GM19452 (cell line): Measurements from ENCODE around the gene CABLES1.

ENCODE experiments used
- ATAC-seq: cut with Tn5 transposase; IDR thresholded peaks from one replicate; pipeline ENCODE4 v1.9.1; 2021; ENCODE audit not compliant: unreplicated experiment

Gene CABLES1

DNA sequence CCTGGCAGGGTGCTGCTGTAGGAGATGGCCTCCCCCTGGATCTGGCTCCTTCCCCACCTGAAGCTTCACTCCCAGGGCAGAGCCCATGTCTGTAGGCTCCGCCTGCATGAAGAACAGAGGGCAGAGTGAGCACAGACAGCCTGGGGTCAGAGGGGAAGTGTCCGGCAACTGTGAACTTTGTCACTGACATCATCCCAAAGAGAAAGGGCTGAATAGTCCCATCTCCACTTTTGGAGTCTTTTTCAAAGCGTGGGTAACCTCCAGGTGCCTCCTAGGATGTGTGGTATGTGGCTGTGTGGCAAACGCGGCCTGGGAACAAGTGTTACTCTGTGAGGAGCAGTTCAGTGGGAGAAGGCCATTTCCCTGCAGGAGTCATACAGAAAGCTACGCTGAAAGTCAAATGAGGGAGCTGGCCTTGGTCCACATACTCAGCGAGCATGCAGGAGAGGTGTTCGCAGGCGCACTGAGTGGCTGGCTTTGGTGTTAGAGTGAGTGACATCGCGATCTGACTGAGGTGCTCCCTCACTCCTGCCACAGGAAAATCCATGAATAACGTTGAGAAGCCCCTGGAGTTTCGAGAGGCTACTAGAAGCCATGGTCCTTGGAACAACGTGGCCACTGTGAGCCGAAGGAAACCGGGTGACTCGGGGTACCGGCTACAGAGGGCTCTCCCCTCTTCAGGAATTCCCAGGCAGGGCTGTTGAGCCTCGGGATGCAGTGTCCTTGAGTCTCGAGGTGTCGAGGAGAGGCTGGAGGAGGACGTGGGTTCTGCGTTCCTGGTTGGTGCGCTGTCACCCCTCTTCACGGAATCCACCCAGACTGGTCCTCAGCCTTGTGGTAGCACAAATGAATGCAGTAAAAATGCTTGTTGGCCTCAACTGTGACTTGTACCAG, 54.7 kb downstream of the CABLES1 start:
- ATAC-seq: no peak

DNA sequence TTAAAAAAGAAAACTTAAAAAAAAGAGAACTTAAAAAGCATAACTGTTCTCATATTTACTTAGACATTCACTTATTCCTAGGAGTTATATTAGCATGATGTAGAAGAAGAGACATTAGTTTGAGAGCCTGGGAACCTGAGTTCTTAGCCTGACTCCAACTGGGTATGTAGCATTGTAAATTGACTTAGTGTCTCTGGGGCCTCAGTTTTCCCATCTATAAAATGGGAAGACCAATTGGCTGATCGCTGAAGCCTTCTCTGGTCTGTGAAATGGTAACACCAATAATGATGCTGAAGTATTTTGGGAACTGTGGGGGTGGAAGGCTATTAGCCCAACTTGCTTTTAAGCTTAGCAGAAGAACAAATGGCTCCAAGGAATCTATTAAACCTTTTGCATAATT, 55.9 kb downstream of the CABLES1 start:
- ATAC-seq: no peak

GRCh38 chr18:23193742-23194141, 58.5 kb downstream of the CABLES1 start:
- ATAC-seq: no peak

DNA sequence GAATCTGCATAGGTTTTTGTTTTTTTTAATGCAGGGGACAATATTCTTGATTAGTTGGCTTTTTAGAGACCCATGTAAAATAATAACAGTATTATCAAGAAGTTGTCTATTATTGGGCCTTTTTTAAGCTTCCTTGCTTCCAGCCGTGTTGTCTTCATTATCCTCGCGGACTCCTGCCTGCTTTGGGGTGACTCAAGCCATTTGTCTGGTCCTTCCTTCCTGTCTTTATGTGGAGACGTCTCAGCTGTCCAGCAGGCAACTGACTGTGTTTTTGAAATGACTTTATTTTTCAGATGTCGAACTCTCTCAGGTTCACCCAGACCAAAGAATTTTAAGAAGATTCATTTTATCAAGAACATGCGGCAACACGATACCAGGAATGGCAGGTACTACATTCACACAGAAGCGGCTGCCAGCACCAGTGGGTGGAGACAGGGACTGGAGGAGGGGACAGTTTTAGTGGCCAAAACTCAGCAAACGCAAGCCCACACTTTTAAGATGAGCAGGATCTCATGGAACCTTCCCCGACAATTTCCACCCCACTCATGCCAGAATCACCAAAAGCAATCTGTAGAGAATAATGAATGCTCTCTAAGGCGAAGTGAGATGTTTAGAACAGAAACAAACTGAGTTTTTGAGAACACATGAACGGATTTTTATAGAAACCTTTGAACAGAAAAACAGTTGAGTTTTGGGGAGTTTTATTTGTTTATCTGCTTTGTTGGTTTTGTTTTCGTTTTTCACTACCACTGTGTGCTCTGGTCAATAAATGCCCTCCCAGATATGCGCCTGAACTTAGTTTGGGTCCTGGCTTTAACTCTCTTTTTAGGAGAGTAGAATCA, 59.1 kb downstream of the CABLES1 start:
- ATAC-seq: no peak

DNA sequence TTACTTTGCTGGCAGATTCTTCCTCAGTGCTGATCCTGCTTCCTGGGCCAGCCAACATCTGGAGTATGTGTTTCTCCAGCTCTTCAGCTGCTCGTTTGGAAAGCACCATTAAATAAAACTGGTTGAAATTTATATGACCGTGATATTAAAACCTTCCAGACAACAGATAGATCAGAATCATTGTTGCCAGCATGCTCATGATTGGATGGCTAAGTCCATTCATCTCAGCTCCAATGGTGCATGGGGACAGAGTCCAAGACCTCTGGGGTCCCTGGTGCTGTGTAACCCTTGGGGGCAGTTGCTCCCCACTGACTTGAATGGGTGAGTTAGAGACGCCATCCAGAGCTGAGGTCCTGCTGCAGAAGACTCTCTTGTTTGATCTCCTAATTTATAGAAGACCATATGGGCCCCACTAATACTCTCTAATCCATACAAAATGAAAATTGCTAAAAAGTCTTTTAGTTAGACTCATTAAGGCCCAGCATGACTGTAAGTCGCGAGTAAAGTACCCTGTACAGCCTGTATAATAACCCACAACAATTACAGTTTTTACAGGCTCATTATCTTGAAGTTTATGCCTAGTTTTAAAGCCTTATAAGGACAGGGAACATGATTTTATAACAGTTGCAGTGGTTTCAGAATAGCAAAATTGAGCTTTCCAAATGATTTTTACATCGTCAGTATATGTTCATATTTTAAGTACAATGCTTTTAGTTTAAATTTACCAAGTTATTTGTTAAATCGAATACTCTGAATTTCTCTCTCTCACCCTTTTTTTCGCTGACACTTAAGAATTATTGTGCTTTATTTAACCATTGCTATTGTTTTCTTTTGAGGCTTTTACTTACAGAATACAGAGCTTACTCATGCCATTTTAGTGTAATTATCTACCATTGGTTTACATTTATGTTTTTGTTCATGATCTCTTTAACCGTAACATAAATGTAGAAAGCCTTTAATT, 60.0 kb downstream of the CABLES1 start:
- no peak for ATAC-seq

- ATAC-seq: no peak
Measured at GRCh38 chr18:23196119-23197007, 61.1 kb downstream of the CABLES1 start.

DNA sequence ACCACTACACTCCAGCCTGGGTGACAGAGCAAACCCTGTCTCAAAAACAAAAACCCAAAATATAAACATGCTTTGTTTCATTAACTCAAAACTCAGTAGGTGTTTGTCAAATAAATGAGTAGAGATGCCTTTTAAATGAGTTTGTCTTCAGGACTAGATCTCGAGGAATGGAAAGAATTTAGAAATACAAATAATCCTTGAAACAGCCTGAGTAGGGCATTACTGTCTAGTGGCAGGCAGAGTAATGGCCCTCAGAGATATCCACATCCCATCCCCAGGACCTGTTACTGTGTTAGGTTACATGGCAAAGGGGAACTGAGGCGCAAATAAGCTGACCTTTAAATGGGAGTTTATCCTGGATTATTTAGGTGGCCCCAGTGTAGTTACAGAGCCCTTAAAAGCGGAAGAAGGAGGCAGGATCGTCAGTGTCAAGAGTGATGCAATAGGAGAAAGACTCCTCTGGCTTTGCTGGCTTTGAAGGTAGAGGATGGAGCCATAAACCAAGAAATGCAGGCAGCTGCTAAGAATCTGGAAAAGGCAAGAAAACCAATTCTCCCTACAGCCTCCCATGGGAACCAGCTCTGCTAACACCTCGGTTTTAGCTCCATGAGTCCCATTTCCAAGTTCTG, 63.0 kb downstream of the CABLES1 start:
- ATAC-seq: no peak

DNA sequence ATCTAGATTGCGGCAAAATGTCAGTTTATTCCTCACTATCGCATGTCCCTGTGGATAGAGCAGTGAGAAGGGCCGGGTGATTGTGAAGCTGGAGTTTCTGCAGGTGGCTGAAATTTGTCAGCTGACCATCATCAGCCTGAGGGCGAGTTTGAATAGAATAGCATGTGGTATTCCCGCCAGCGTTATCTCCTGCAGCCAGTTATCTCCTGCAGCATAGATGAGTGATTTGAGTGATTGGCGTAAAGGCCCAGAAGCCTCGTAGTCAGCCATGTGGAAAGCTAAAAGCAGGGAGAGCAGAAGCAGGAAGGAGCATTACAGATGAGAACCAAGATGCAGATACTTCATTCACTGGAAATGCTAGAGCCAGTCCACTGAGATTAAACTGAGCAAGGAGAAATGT, 65.5 kb downstream of the CABLES1 start:
- ATAC-seq: no peak

- no peak for ATAC-seq
Measured at GRCh38 chr18:23201741-23202140, 66.5 kb downstream of the CABLES1 start.

DNA sequence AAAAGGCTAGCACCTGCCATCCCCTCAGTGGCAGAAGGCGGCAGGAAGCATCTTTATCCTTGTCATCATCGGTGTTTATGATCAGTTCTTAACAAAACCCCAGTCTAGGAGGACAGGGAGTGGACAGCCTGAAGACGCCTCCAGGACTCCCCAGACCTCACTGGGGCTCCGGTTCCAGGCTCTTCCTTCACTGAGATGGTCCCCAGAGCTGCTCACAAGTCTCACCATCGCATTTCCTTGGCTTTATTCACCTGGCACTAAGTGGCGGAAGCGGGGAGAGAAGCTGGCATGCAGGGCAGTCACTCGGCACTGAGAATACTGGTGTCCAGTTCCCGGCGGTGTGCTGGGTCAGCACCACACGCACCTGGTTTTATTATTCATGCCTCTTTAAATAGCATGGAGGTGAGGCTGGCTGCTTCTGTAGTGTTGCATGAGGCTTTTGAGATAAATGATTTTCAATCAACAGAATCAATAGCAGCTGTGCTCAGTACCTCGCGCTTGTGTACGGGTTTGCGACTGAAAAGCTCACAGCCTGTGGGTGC, 68.7 kb downstream of the CABLES1 start:
- ATAC-seq: no peak

GRCh38 chr18:23204589-23205235, 69.4 kb downstream of the CABLES1 start:
- ATAC-seq: no peak

DNA sequence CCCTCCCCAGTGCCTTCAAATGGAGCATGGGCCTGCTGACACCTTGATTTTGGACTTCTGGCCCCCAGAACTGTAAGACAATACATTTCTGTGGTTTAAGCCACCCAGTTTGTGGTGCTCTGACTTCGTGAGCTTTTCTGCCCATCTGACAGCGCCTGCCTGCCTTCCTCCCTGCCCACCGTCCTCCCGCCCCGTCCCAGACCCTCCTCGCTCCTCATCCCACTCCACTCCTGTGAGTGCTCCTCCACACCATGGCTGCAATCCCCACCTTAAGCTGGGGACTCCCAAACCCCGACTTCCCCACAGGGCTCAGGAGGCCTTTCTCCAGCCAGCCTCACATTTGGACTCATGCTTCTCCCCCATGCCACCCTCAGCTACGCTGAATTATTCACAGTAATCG, 70.7 kb downstream of the CABLES1 start:
- no peak for ATAC-seq

DNA sequence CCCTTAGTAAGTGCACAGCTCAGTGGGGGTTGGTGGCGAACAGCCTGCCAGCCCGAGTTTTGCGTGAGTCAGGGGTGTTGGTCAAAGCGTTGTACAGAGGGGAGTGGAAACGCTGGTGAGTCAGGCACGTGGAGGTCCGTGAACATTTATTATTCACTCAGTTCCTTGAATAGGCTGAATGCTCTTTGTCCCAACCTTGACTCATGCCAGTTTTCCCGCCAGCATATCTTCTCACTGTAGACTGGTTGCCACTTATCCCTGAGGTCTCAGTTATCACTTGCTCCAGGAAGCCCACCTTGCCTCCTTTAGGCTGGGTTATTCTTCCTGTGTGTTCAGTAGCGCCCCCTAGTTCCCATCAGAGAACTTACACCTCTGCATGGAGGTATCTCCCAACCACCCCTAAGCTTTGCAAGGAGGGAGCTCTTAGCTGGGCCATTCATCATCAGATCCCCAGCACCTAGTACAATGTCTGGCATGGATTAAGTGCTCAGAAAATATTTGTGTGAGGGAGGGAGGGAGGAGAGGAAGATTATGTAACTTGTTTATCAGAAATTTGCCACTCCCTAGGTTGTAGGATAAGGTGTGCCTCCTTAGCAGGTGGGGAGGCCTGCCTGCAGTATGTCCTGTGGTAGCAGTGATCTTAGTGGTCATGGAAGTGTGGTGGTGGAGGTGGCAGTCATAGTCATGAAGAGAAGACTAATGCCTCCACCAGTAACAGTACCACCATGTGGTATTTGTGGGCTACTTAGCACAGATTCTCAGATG, 72.1 kb downstream of the CABLES1 start:
- ATAC-seq: no peak

- ATAC-seq: no peak
Measured at GRCh38 chr18:23207994-23208393, 72.7 kb downstream of the CABLES1 start.

GRCh38 chr18:23208600-23208999, 73.3 kb downstream of the CABLES1 start:
- no peak for ATAC-seq

DNA sequence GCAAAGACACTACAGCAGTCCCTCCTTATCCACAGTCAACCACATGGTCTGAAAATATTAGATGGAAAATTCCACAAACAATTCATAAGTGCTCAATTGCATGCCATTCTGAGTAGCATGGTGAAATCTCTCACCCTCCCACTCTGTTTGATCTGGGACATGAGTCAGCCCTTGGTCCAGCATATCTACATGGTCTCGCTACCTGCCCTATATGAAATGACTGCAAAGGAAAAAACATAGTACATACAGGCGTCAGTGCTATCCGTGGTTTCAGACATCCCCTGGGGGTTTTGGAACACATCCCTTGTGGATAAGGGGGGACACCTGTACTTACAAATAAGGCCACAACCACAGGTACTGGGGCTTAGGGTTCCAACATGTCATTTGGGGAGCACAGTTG, 73.7 kb downstream of the CABLES1 start:
- ATAC-seq: no peak

DNA sequence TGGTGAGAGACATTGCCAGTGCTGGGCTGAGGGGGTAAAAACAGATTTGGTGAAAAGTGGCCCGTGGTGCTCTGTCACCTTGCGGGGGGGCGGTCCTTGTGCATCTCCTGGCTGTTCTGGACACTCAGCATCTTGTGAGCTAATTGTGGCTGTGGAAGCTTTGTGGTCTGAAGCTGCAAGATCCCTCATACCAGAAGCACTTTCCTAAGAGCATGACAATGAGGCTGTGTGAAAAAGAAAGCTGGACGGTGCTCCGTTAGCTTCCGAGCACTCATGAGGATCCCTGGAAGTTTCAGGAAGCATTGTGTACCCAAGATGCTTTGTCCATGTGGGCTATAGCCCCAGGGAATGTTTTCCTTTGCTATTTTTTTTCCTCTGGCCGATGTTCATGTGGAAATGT, 74.5 kb downstream of the CABLES1 start:
- ATAC-seq: no peak

DNA sequence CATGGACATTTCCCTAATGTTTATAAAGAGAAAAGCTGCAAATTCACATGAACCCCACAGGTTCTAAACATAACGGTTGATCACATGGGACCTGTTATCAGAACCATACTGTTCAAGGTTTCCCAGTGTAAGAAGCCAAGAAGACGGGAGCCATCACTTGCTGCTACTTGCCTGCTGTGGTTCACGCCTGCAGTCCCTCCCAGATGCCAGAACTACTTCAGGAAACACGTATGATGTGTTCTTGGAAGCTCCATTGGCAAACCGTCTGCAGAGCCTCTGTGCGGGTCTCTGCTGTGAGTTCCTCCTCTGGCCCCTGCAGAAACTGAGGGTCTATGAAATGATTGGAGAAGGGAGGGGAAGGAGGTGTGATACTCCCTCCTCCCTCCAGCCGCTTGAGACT, 75.2 kb downstream of the CABLES1 start:
- ATAC-seq: no peak
